ENCODE data around the gene CACNA1D. TPM values are rescaled to one million over a fixed set of nuclear protein-coding genes. Genes with fewer than 3 reads are reported as not detected.

CACNA1D gene
- total RNA-seq, 1 experiment from 2014 or later: 1.1 TPM

- Histone ChIP-seq H3K9me2 (ENCODE audit: insufficient read depth) (no peaks in the 10 kb centered on the region), H4K20me1 (ENCODE audit: insufficient read depth) (no peaks in the 10 kb centered on the region), H3K36me3 (ENCODE audit: control insufficient read depth in 1 of 2, insufficient read depth in 2 of 2, low read length in 2 of 2) (no peaks in the 10 kb centered on the region), H2AFZ (ENCODE audit: low read depth, low read length, poor library complexity, severe bottlenecking) (no peak overlapping the region), H3K79me2 (ENCODE audit: insufficient read depth, low read length) (no peaks in the 10 kb centered on the region), H3K4me1 (ENCODE audit: control insufficient read depth in 1 of 2, insufficient read depth in 2 of 2, low read length in 2 of 2) (peaks cover 0 to 12% of the 10 kb centered on the region in 2 experiments; a peak in 1 of 4 replicates), H3K27ac (ENCODE audit: low read depth, low read length) (no peak overlapping the region), H3K9me3 (ENCODE audit: control insufficient read depth in 1 of 2, insufficient read depth in 1 of 2, low read depth in 1 of 2, low read length in 2 of 2) (no peaks in the 10 kb centered on the region), H3K27me3 (ENCODE audit: insufficient read depth, low read length) (peaks cover 5% of the 10 kb centered on the region), H3K4me3 (replicated peaks in 1 of 2; ENCODE audit: low read depth in 1 of 2, low read length in 2 of 2) (no peak overlapping the region), H3K4me2 (ENCODE audit: low read length) (peak overlapping the region; percentile 3; the same call in 1 of the 2 replicates), H3K9ac (ENCODE audit: low read length) (no peak overlapping the region)
- no TSS peak for BruUV-seq (replicated peaks)
- DNase-seq (ENCODE audit: low read depth, low spot score): no peak
- ChIA-PET CTCF (no interaction called here), POLR2A (no interaction called here), RAD21 (ENCODE audit: low non-redundant PET in 1 of 2, low total read pairs in 2 of 2, uncharacterized antibody in 2 of 2, unreplicated experiment in 2 of 2) (no interaction called here)
- intact Hi-C loops (cut with micrococcal nuclease): no loop called here
- TF ChIP-seq SIN3A (IDR thresholded peaks at IDR 0.05; ENCODE audit: low read depth) (no peak), ATF3 (IDR thresholded peaks at IDR 0.05) (no peak), SP1 (IDR thresholded peaks at IDR 0.05; ENCODE audit: low read depth) (no peak), EZH2 (IDR thresholded peaks at IDR 0.05) (no peak), YY1 (IDR thresholded peaks at IDR 0.05; ENCODE audit: extremely low read depth, insufficient replicate concordance, low read depth, low read length) (no peak), TCF7L2 (IDR thresholded peaks at IDR 0.05; ENCODE audit: borderline replicate concordance, extremely low read depth, insufficient read depth, insufficient read length) (no peak), ZFX (IDR thresholded peaks at IDR 0.05) (no peak)
- no peak; the same call in 1 of the 2 replicates for ATAC-seq
Observed at GRCh38 chr3:53794597-53794996, 300.2 kb downstream of the CACNA1D start.

GRCh38 chr3:53795176-53795575, 300.8 kb downstream of the CACNA1D start:
- no peak for DNase-seq (ENCODE audit: low read depth, low spot score)
- Histone ChIP-seq H3K9me3 (ENCODE audit: control insufficient read depth in 1 of 2, insufficient read depth in 1 of 2, low read depth in 1 of 2, low read length in 2 of 2) (no peaks in the 10 kb centered on the region), H3K4me3 (replicated peaks in 1 of 2; ENCODE audit: low read depth in 1 of 2, low read length in 2 of 2) (no peak overlapping the region), H3K4me2 (ENCODE audit: low read length) (peak overlapping the region; percentile 3; the same call in 1 of the 2 replicates), H2AFZ (ENCODE audit: low read depth, low read length, poor library complexity, severe bottlenecking) (no peak overlapping the region), H3K4me1 (ENCODE audit: control insufficient read depth in 1 of 2, insufficient read depth in 2 of 2, low read length in 2 of 2) (peaks cover 0 to 12% of the 10 kb centered on the region in 2 experiments; a peak in 1 of 4 replicates), H3K27ac (ENCODE audit: low read depth, low read length) (no peak overlapping the region), H3K36me3 (ENCODE audit: control insufficient read depth in 1 of 2, insufficient read depth in 2 of 2, low read length in 2 of 2) (no peaks in the 10 kb centered on the region), H3K79me2 (ENCODE audit: insufficient read depth, low read length) (no peaks in the 10 kb centered on the region), H4K20me1 (ENCODE audit: insufficient read depth) (no peaks in the 10 kb centered on the region), H3K9me2 (ENCODE audit: insufficient read depth) (no peaks in the 10 kb centered on the region), H3K9ac (ENCODE audit: low read length) (no peak overlapping the region), H3K27me3 (ENCODE audit: insufficient read depth, low read length) (no peaks in the 10 kb centered on the region; the same call in 1 of the 2 replicates)
- CTCF ChIA-PET: no interaction called here
- TF ChIP-seq FOSL1 (IDR thresholded peaks at IDR 0.05; ENCODE audit: low read depth) (0 out of 2 replicates have a peak, but pooled peaks have one; percentile 24), JUND (IDR thresholded peaks at IDR 0.05) (no peak)
- BruUV-seq (replicated peaks): no TSS peak
- intact Hi-C loops (cut with micrococcal nuclease): no loop called here
- POLR2A ChIA-PET: no interaction called here
- peak; percentile 70 for ATAC-seq
- RAD21 ChIA-PET (ENCODE audit: low non-redundant PET in 1 of 2, low total read pairs in 2 of 2, uncharacterized antibody in 2 of 2, unreplicated experiment in 2 of 2): no interaction called here

Data from HCT116 (cell line).